GM23338 (cell line): ENCODE data around the gene RRH. TPM values are rescaled to one million over a fixed set of nuclear protein-coding genes. Genes with fewer than 3 reads are reported as not detected.
"Not testable (repeated sequence)": the region's sequence is repeated elsewhere in the genome, so short reads cannot be mapped to it uniquely, and the experiment has no call there.

Experiments used
- ATAC-seq: fragments of 200-7000 bp; cut with Tn5 transposase; 3 replicates; pipeline ENCODE4 v1.9.1; 2020
- DNase-seq: peaks from one replicate; pipeline ENCODE4 v3.0.0-alpha.2; 2015; ENCODE audit warnings: low spot score
- H2AFZ ChIP-seq: fragments of 200-600 bp; sonication (generic); 2 replicates; pipeline ENCODE4 v1.8.0; 2016; ENCODE audit warnings: antibody characterized with exemption, mild to moderate bottlenecking, moderate library complexity
- H3F3A ChIP-seq: fragments of 200-600 bp; sonication (generic); replicated peaks from 2 replicates; pipeline ENCODE4 v1.8.0; 2017; ENCODE audit warnings: antibody characterized with exemption, mixed run types, low read depth
- H3K27ac ChIP-seq: fragments of 200-600 bp; sonication (generic); 2 replicates; pipeline ENCODE4 v1.6.1; 2016; ENCODE audit warnings: low read depth
- H3K27me3 ChIP-seq: fragments of 200-600 bp; sonication (generic); 2 replicates; pipeline ENCODE4 v1.8.0; 2016; ENCODE audit warnings: mild to moderate bottlenecking, mixed run types, moderate library complexity; ENCODE audit not compliant: insufficient read depth
- H3K36me3 ChIP-seq: fragments of 200-600 bp; sonication (generic); 2 replicates; pipeline ENCODE4 v1.8.0; 2016; ENCODE audit warnings: mild to moderate bottlenecking; ENCODE audit not compliant: insufficient read depth
- H3K4me1 ChIP-seq: fragments of 200-600 bp; sonication (generic); 2 replicates; pipeline ENCODE4 v1.8.0; 2016; ENCODE audit warnings: mild to moderate bottlenecking, moderate library complexity; ENCODE audit not compliant: insufficient read depth
- H3K4me2 ChIP-seq: fragments of 200-600 bp; sonication (generic); 2 replicates; pipeline ENCODE4 v1.7.1; 2017; ENCODE audit warnings: mixed run types
- H3K4me3 ChIP-seq: fragments of 200-600 bp; sonication (generic); 2 replicates; pipeline ENCODE4 v1.6.1; 2016; ENCODE audit warnings: mixed run types
- H3K79me2 ChIP-seq: fragments of 200-600 bp; sonication (generic); replicated peaks from 2 replicates; pipeline ENCODE4 v1.8.0; 2017; ENCODE audit warnings: mild to moderate bottlenecking; ENCODE audit not compliant: insufficient read depth
- H3K9me2 ChIP-seq: fragments of 200-600 bp; sonication (generic); 2 replicates; pipeline ENCODE4 v1.8.0; 2017; ENCODE audit not compliant: insufficient read depth
- H4K20me1 ChIP-seq: fragments of 200-600 bp; sonication (generic); replicated peaks from 2 replicates; pipeline ENCODE4 v1.8.0; 2017; ENCODE audit warnings: mild to moderate bottlenecking; ENCODE audit not compliant: insufficient read depth
- H3K27ac Mint-ChIP-seq: 2 replicates; pipeline ENCODE4 v1.8.0; 2020; ENCODE audit warnings: inconsistent platforms, mild to moderate bottlenecking, moderate library complexity, mixed read lengths
- H3K27me3 Mint-ChIP-seq: 3 replicates; pipeline ENCODE4 v1.8.0; 2022; ENCODE audit warnings: low read depth, mild to moderate bottlenecking, moderate library complexity, mixed read lengths, inconsistent platforms; ENCODE audit not compliant: insufficient read depth, poor library complexity
- H3K36me3 Mint-ChIP-seq: 3 replicates; pipeline ENCODE4 v1.8.0; 2021; ENCODE audit warnings: low read depth, mild to moderate bottlenecking, inconsistent platforms, moderate library complexity, mixed read lengths
- H3K4me1 Mint-ChIP-seq: 3 replicates; pipeline ENCODE4 v1.8.0; 2020; ENCODE audit warnings: mild to moderate bottlenecking, inconsistent platforms, mixed read lengths
- H3K4me3 Mint-ChIP-seq: 3 replicates; pipeline ENCODE4 v1.8.0; 2021; ENCODE audit warnings: moderate library complexity, mild to moderate bottlenecking, inconsistent platforms, mixed read lengths
- H3K9me3 Mint-ChIP-seq: 3 replicates; pipeline ENCODE4 v1.8.0; 2020; ENCODE audit warnings: moderate library complexity, mild to moderate bottlenecking, inconsistent platforms, mixed read lengths
- CREB1 ChIP-seq: fragments of 250-450 bp; sonication (Bioruptor Pico); IDR thresholded peaks from 2 replicates; pipeline ENCODE4 v1.5.0; 2020; ENCODE audit warnings: low read depth, mild to moderate bottlenecking, moderate library complexity
- EZH2 ChIP-seq: fragments of 200-600 bp; sonication (generic); IDR thresholded peaks from one replicate; pipeline ENCODE4 v1.8.0; 2017; ENCODE audit warnings: antibody characterized with exemption, mild to moderate bottlenecking, low read depth; ENCODE audit not compliant: unreplicated experiment
- EZH2phosphoT487 ChIP-seq: fragments of 200-600 bp; sonication (generic); IDR thresholded peaks from one replicate; pipeline ENCODE4 v1.8.1; 2018; ENCODE audit warnings: antibody characterized with exemption; ENCODE audit not compliant: unreplicated experiment
- JUNB ChIP-seq: IDR thresholded peaks from one replicate; pipeline ENCODE4 v1.6.1; 2016; ENCODE audit warnings: antibody characterized with exemption; ENCODE audit not compliant: unreplicated experiment
- NANOG ChIP-seq: IDR thresholded peaks from 2 replicates; pipeline ENCODE4 v1.6.1; 2016; ENCODE audit warnings: antibody characterized with exemption, borderline replicate concordance
- STAT1 ChIP-seq: IDR thresholded peaks from one replicate; pipeline ENCODE4 v1.6.1; 2016; ENCODE audit warnings: antibody characterized with exemption; ENCODE audit not compliant: unreplicated experiment
- ZNF114 ChIP-seq: fragments of 250-450 bp; sonication (Bioruptor Pico); IDR thresholded peaks from 2 replicates; pipeline ENCODE4 v1.5.0; 2020; ENCODE audit warnings: mild to moderate bottlenecking, moderate library complexity
- ZNF331 ChIP-seq: fragments of 250-450 bp; sonication (Bioruptor Pico); IDR thresholded peaks from 2 replicates; pipeline ENCODE4 v1.5.0; 2020; ENCODE audit warnings: low read depth, mild to moderate bottlenecking, moderate library complexity
- ZNF462 ChIP-seq: fragments of 250-450 bp; sonication (Bioruptor Pico); IDR thresholded peaks from 2 replicates; pipeline ENCODE4 v1.5.0; 2020; ENCODE audit warnings: mild to moderate bottlenecking, moderate library complexity
- polyA plus RNA-seq: library from polyadenylated mRNA; unstranded; fragments of >200 nt; fragmentation: Nextera tagmentation; extraction: Ambion mirVana; gene quantifications from 2 replicates; pipeline ENCODE4 v1.2.1, GENCODE V29; 2016
- total RNA-seq: library from RNA; depleted of rRNA; stranded (reverse); fragments of >200 nt; shearing (Covaris generic); gene quantifications from 2 replicates; pipeline ENCODE4 v1.2.3, GENCODE V29; 2014

The RRH gene
- total and polyA plus RNA-seq, 2 experiments from 2014 or later: not detected

GRCh38 chr4:109875106-109875505 is 47.3 kb downstream of the RRH start:
- Histone ChIP-seq H3F3A (no peaks in the 10 kb centered on the region), H3K4me3 (no peak overlapping the region), H3K27me3 (no peaks in the 10 kb centered on the region), H4K20me1 (no peaks in the 10 kb centered on the region), H3K27ac (no peak overlapping the region), H3K79me2 (no peaks in the 10 kb centered on the region), H2AFZ (no peak overlapping the region), H3K9me2 (0 out of 2 replicates have a peak, but pooled peaks cover 4% of the 10 kb centered on the region), H3K4me1 (no peaks in the 10 kb centered on the region), H3K4me2 (no peak overlapping the region), H3K36me3 (no peaks in the 10 kb centered on the region)
- ATAC-seq (no peak), DNase-seq (no peak)
- no peaks in the 10 kb centered on the region for H3K36me3 Mint-ChIP-seq
- TF ChIP-seq JUNB: no peak
- TF ChIP-seq NANOG: no peak
- H3K9me3 Mint-ChIP-seq: no peaks in the 10 kb centered on the region; the same call in 2 of the 3 replicates
- no peaks in the 10 kb centered on the region; the same call in 2 of the 3 replicates for H3K4me1 Mint-ChIP-seq
- no peak overlapping the region for H3K4me3 Mint-ChIP-seq
- H3K27ac Mint-ChIP-seq: no peak overlapping the region
- H3K27me3 Mint-ChIP-seq: peaks cover 4% of the 10 kb centered on the region

- H3K36me3 ChIP-seq, H3K79me2 ChIP-seq, H3K27ac Mint-ChIP-seq, H3K9me2 ChIP-seq, H2AFZ ChIP-seq, DNase-seq, H3K4me3 ChIP-seq, H3K27me3 Mint-ChIP-seq, H3K36me3 Mint-ChIP-seq, H3K4me1 Mint-ChIP-seq, H3K4me1 ChIP-seq, H4K20me1 ChIP-seq, H3K27me3 ChIP-seq, H3K4me2 ChIP-seq, H3F3A ChIP-seq, H3K4me3 Mint-ChIP-seq, H3K9me3 Mint-ChIP-seq, H3K27ac ChIP-seq, ATAC-seq: not testable (repeated sequence)
Observed at GRCh38 chr4:109875553-109875952, 47.8 kb downstream of the RRH start.

- Histone ChIP-seq H3K27me3 (no peaks in the 10 kb centered on the region), H3K4me1 (no peaks in the 10 kb centered on the region), H4K20me1 (no peaks in the 10 kb centered on the region), H3K27ac (no peak overlapping the region), H3F3A (no peaks in the 10 kb centered on the region), H3K4me2 (no peak overlapping the region), H3K9me2 (0 out of 2 replicates have a peak, but pooled peaks cover 4% of the 10 kb centered on the region), H3K79me2 (no peaks in the 10 kb centered on the region), H2AFZ (no peak overlapping the region), H3K4me3 (no peak overlapping the region), H3K36me3 (no peaks in the 10 kb centered on the region)
- DNase-seq: no peak
- Mint-ChIP-seq H3K27ac (no peak overlapping the region), H3K4me1 (no peaks in the 10 kb centered on the region; the same call in 2 of the 3 replicates), H3K27me3 (peaks cover 4% of the 10 kb centered on the region), H3K36me3 (no peaks in the 10 kb centered on the region), H3K4me3 (no peak overlapping the region), H3K9me3 (no peaks in the 10 kb centered on the region; the same call in 2 of the 3 replicates)
- ATAC-seq: no peak
- TF ChIP-seq STAT1: no peak
- TF ChIP-seq CREB1: no peak
- TF ChIP-seq ZNF331 (CRISPR knock-in tag): no peak
- no peak for TF ChIP-seq ZNF462 (CRISPR knock-in tag)
- TF ChIP-seq ZNF114 (CRISPR knock-in tag): no peak
- no peak for TF ChIP-seq EZH2phosphoT487
- no peak for TF ChIP-seq JUNB
- no peak for TF ChIP-seq EZH2
Observed at GRCh38 chr4:109876634-109877265, 49.0 kb downstream of the RRH start.
